Immature natural killer cell (primary cell): ENCODE measurements around the gene PTPRG. TPM values are rescaled to one million over a fixed set of nuclear protein-coding genes. Genes with fewer than 3 reads are reported as not detected.

ENCODE experiments used
- DNase-seq, 3 donors: peaks; one replicate each; pipeline ENCODE4 v3.0.0; 2022; ENCODE audit warnings: mixed read lengths in 1 of 3
- H3K27ac Mint-ChIP-seq, 6 donors: one replicate each; pipeline ENCODE4 v1.8.0; 2020; ENCODE audit warnings: mixed read lengths in 6 of 6, mild to moderate bottlenecking in 5 of 6, inconsistent platforms in 4 of 6, moderate library complexity in 3 of 6
- H3K27me3 Mint-ChIP-seq, 3 donors: one replicate each; pipeline ENCODE4 v1.8.0; 2020 to 2021; ENCODE audit warnings: low read depth in 3 of 3, mild to moderate bottlenecking in 3 of 3, mixed read lengths in 3 of 3, moderate library complexity in 3 of 3, inconsistent platforms in 1 of 3
- H3K36me3 Mint-ChIP-seq, 3 donors: one replicate each; pipeline ENCODE4 v1.8.0; 2020; ENCODE audit warnings: mixed read lengths in 3 of 3, inconsistent platforms in 2 of 3, mild to moderate bottlenecking in 2 of 3
- H3K4me1 Mint-ChIP-seq, 2 donors: one replicate each; pipeline ENCODE4 v1.8.0; 2020; ENCODE audit warnings: inconsistent platforms in 2 of 2, mild to moderate bottlenecking in 2 of 2, mixed read lengths in 2 of 2, moderate library complexity in 1 of 2
- H3K4me3 Mint-ChIP-seq, 5 donors: one replicate each; pipeline ENCODE4 v1.8.0; 2020; ENCODE audit warnings: mild to moderate bottlenecking in 5 of 5, mixed read lengths in 5 of 5, inconsistent platforms in 3 of 5, moderate library complexity in 3 of 5
- H3K9me3 Mint-ChIP-seq, 6 donors: one replicate each; pipeline ENCODE4 v1.8.0; 2020; ENCODE audit warnings: mild to moderate bottlenecking in 6 of 6, mixed read lengths in 6 of 6, inconsistent platforms in 4 of 6, moderate library complexity in 3 of 6
- polyA plus RNA-seq, 3 donors: library from polyadenylated mRNA; unstranded; fragments of 300-500 nt; fragmentation: Illumina TruSeq; gene quantifications; one replicate each; pipeline ENCODE4 v1.2.3, GENCODE V29; 2021

Gene PTPRG
- polyA plus RNA-seq, 3 donors from 2014 or later: 0.13 TPM; not detected in 2

GRCh38 chr3:62265528-62265927, 704.2 kb downstream of the PTPRG start:
- H3K36me3 Mint-ChIP-seq: no peaks in the 10 kb centered on the region
- H3K4me3 Mint-ChIP-seq: no peak overlapping the region
- peaks cover 0 to 5% (median 0%) of the 10 kb centered on the region in 6 donors for H3K9me3 Mint-ChIP-seq
- H3K27ac Mint-ChIP-seq: no peak overlapping the region
- H3K27me3 Mint-ChIP-seq: peaks cover 0 to 2% (median 0%) of the 10 kb centered on the region in 3 donors
- no peaks in the 10 kb centered on the region for H3K4me1 Mint-ChIP-seq
- DNase-seq: no peak

- no peaks in the 10 kb centered on the region for H3K36me3 Mint-ChIP-seq
- peaks cover 0 to 5% (median 0%) of the 10 kb centered on the region in 6 donors for H3K9me3 Mint-ChIP-seq
Measured at GRCh38 chr3:62266668-62267283, 705.4 kb downstream of the PTPRG start.

GRCh38 chr3:62276658-62277180, 715.3 kb downstream of the PTPRG start:
- no peak for DNase-seq
- Mint-ChIP-seq H3K27ac (no peak overlapping the region), H3K4me1 (no peaks in the 10 kb centered on the region), H3K36me3 (no peaks in the 10 kb centered on the region), H3K4me3 (no peak overlapping the region), H3K9me3 (peaks cover 0 to 4% (median 0%) of the 10 kb centered on the region in 6 donors), H3K27me3 (peaks cover 0 to 4% (median 0%) of the 10 kb centered on the region in 3 donors)

More at GRCh38 chr3:62266668-62267283, 705.4 kb downstream of the PTPRG start:
- Mint-ChIP-seq H3K27me3 (peaks cover 0 to 5% (median 0%) of the 10 kb centered on the region in 3 donors), H3K27ac (no peak overlapping the region), H3K4me1 (no peaks in the 10 kb centered on the region), H3K4me3 (no peak overlapping the region)
- DNase-seq: no peak

GRCh38 chr3:62277450-62277849, 716.1 kb downstream of the PTPRG start:
- DNase-seq: no peak
- Mint-ChIP-seq H3K27ac (no peak overlapping the region), H3K9me3 (peaks cover 0 to 4% (median 0%) of the 10 kb centered on the region in 6 donors), H3K27me3 (peaks cover 0 to 4% (median 0%) of the 10 kb centered on the region in 3 donors), H3K36me3 (no peaks in the 10 kb centered on the region), H3K4me3 (no peak overlapping the region), H3K4me1 (no peaks in the 10 kb centered on the region)

GRCh38 chr3:62277986-62278385, 716.6 kb downstream of the PTPRG start:
- peaks cover 0 to 4% (median 0%) of the 10 kb centered on the region in 3 donors for H3K27me3 Mint-ChIP-seq
- DNase-seq: no peak
- no peak overlapping the region for H3K4me3 Mint-ChIP-seq
- no peak overlapping the region for H3K27ac Mint-ChIP-seq
- H3K36me3 Mint-ChIP-seq: no peaks in the 10 kb centered on the region
- H3K4me1 Mint-ChIP-seq: no peaks in the 10 kb centered on the region
- H3K9me3 Mint-ChIP-seq: peaks cover 0 to 4% (median 0%) of the 10 kb centered on the region in 6 donors

GRCh38 chr3:62281726-62282125, 720.4 kb downstream of the PTPRG start:
- H3K27ac Mint-ChIP-seq: no peak overlapping the region
- no peak overlapping the region for H3K4me3 Mint-ChIP-seq
- DNase-seq: no peak
- peaks cover 0 to 4% (median 0%) of the 10 kb centered on the region in 3 donors for H3K27me3 Mint-ChIP-seq
- peaks cover 0 to 2% (median 0%) of the 10 kb centered on the region in 6 donors for H3K9me3 Mint-ChIP-seq
- H3K36me3 Mint-ChIP-seq: no peaks in the 10 kb centered on the region
- no peaks in the 10 kb centered on the region for H3K4me1 Mint-ChIP-seq

- no peak overlapping the region for H3K27ac Mint-ChIP-seq
- H3K4me3 Mint-ChIP-seq: no peak overlapping the region
- no peak for DNase-seq
- H3K36me3 Mint-ChIP-seq: no peaks in the 10 kb centered on the region
- no peaks in the 10 kb centered on the region for H3K4me1 Mint-ChIP-seq
- peaks cover 0 to 12% (median 2%) of the 10 kb centered on the region in 6 donors for H3K9me3 Mint-ChIP-seq
- peaks cover 0 to 4% (median 0%) of the 10 kb centered on the region in 3 donors for H3K27me3 Mint-ChIP-seq
Measured at GRCh38 chr3:62284442-62284841, 723.1 kb downstream of the PTPRG start.

- Mint-ChIP-seq H3K27me3 (peaks cover 0 to 2% (median 0%) of the 10 kb centered on the region in 3 donors), H3K27ac (no peak overlapping the region), H3K36me3 (no peaks in the 10 kb centered on the region), H3K4me1 (no peaks in the 10 kb centered on the region), H3K4me3 (no peak overlapping the region), H3K9me3 (peaks cover 0 to 16% (median 2%) of the 10 kb centered on the region in 6 donors)
- DNase-seq: no peak
Measured at GRCh38 chr3:62287392-62287927, 726.1 kb downstream of the PTPRG start.

- no peak overlapping the region for H3K4me3 Mint-ChIP-seq
- H3K9me3 Mint-ChIP-seq: peaks cover 0 to 16% (median 1%) of the 10 kb centered on the region in 6 donors
- H3K27ac Mint-ChIP-seq: no peak overlapping the region
- no peaks in the 10 kb centered on the region for H3K36me3 Mint-ChIP-seq
- no peak for DNase-seq
- peaks cover 0 to 2% (median 0%) of the 10 kb centered on the region in 3 donors for H3K27me3 Mint-ChIP-seq
- H3K4me1 Mint-ChIP-seq: no peaks in the 10 kb centered on the region
Measured at GRCh38 chr3:62289922-62290321, 728.6 kb downstream of the PTPRG start.

- DNase-seq: no peak
- no peaks in the 10 kb centered on the region for H3K4me1 Mint-ChIP-seq
- H3K9me3 Mint-ChIP-seq: peaks cover 0 to 4% (median 3%) of the 10 kb centered on the region in 6 donors
- H3K36me3 Mint-ChIP-seq: no peaks in the 10 kb centered on the region
- peaks cover 0 to 2% (median 0%) of the 10 kb centered on the region in 3 donors for H3K27me3 Mint-ChIP-seq
- no peak overlapping the region for H3K27ac Mint-ChIP-seq
- no peak overlapping the region for H3K4me3 Mint-ChIP-seq
Measured at GRCh38 chr3:62293051-62293780, 731.8 kb downstream of the PTPRG start.

GRCh38 chr3:62295571-62295970, 734.2 kb downstream of the PTPRG start:
- no peaks in the 10 kb centered on the region for H3K4me1 Mint-ChIP-seq
- H3K27ac Mint-ChIP-seq: no peak overlapping the region
- H3K27me3 Mint-ChIP-seq: peaks cover 0 to 2% (median 0%) of the 10 kb centered on the region in 3 donors
- H3K9me3 Mint-ChIP-seq: peaks cover 0 to 8% (median 2%) of the 10 kb centered on the region in 6 donors
- no peaks in the 10 kb centered on the region for H3K36me3 Mint-ChIP-seq
- no peak overlapping the region for H3K4me3 Mint-ChIP-seq
- no peak for DNase-seq

GRCh38 chr3:62300617-62301016, 739.2 kb downstream of the PTPRG start:
- Mint-ChIP-seq H3K36me3 (no peaks in the 10 kb centered on the region), H3K4me1 (no peaks in the 10 kb centered on the region), H3K4me3 (no peak overlapping the region), H3K9me3 (peaks cover 3 to 25% (median 13%) of the 10 kb centered on the region in 6 donors), H3K27me3 (no peaks in the 10 kb centered on the region), H3K27ac (no peak overlapping the region)
- no peak for DNase-seq

- Mint-ChIP-seq H3K27me3 (peaks cover 0 to 2% (median 0%) of the 10 kb centered on the region in 3 donors), H3K4me1 (no peaks in the 10 kb centered on the region), H3K9me3 (peaks cover 2 to 20% (median 6%) of the 10 kb centered on the region in 6 donors)
Measured at GRCh38 chr3:62312201-62312600, 750.8 kb downstream of the PTPRG start.

GRCh38 chr3:62316525-62316924, 755.2 kb downstream of the PTPRG start:
- Mint-ChIP-seq H3K9me3 (peaks cover 4 to 50% (median 13%) of the 10 kb centered on the region in 6 donors), H3K4me1 (peaks cover 10 to 12% of the 10 kb centered on the region in 2 donors), H3K36me3 (peaks cover 0 to 4% (median 0%) of the 10 kb centered on the region in 3 donors), H3K27ac (no peak overlapping the region), H3K4me3 (no peak overlapping the region), H3K27me3 (peaks cover 2 to 5% (median 3%) of the 10 kb centered on the region in 3 donors)
- DNase-seq: no peak

More at GRCh38 chr3:62312201-62312600, 750.8 kb downstream of the PTPRG start:
- DNase-seq: no peak
- Mint-ChIP-seq H3K36me3 (no peaks in the 10 kb centered on the region), H3K4me3 (no peak overlapping the region), H3K27ac (no peak overlapping the region)
